Glutamatergic neuron (in vitro differentiated cells): ENCODE data around the gene ALDH3B1. TPM values are rescaled to one million over a fixed set of nuclear protein-coding genes. Genes with fewer than 3 reads are reported as not detected.

Experiments used
- DNase-seq: peaks from one replicate; pipeline ENCODE4 v3.0.0; 2022
- H3K27ac Mint-ChIP-seq: one replicate; pipeline ENCODE4 v1.8.0; 2020; ENCODE audit warnings: mild to moderate bottlenecking, mixed read lengths, inconsistent platforms; ENCODE audit not compliant: unreplicated experiment
- H3K27me3 Mint-ChIP-seq: one replicate; pipeline ENCODE4 v1.8.0; 2020; ENCODE audit warnings: mild to moderate bottlenecking, moderate library complexity, mixed read lengths, inconsistent platforms; ENCODE audit not compliant: unreplicated experiment
- H3K36me3 Mint-ChIP-seq: one replicate; pipeline ENCODE4 v1.8.0; 2020; ENCODE audit warnings: mild to moderate bottlenecking, mixed read lengths, inconsistent platforms; ENCODE audit not compliant: unreplicated experiment
- H3K4me1 Mint-ChIP-seq: one replicate; pipeline ENCODE4 v1.8.0; 2020; ENCODE audit warnings: mild to moderate bottlenecking, low read depth, mixed read lengths, inconsistent platforms; ENCODE audit not compliant: unreplicated experiment
- H3K4me3 Mint-ChIP-seq: one replicate; pipeline ENCODE4 v1.8.0; 2020; ENCODE audit warnings: mild to moderate bottlenecking, mixed read lengths, inconsistent platforms; ENCODE audit not compliant: unreplicated experiment
- H3K9me3 Mint-ChIP-seq: one replicate; pipeline ENCODE4 v1.8.0; 2020; ENCODE audit warnings: mild to moderate bottlenecking, moderate library complexity, mixed read lengths, inconsistent platforms; ENCODE audit not compliant: unreplicated experiment
- CTCF ChIP-seq: fragments of 200-600 bp; sonication (generic); IDR thresholded peaks from one replicate; pipeline ENCODE4 v1.5.0; 2021; ENCODE audit not compliant: partially characterized antibody, unreplicated experiment
- total RNA-seq: library from RNA; stranded (reverse); fragmentation: NEBNext Ultra II Directional; extraction: Animal tissue kit (Norgen Biotek cat#: 25700); gene quantifications from one replicate; pipeline ENCODE4 v1.2.1, GENCODE V29; 2021; ENCODE audit not compliant: unreplicated experiment

The ALDH3B1 gene
- total RNA-seq, 1 donor from 2014 or later = 0.22 TPM

GRCh38 chr11:68003846-68004550 is 6.1 kb upstream of the ALDH3B1 start, which contains the start of gene UNC93B1:
Gene UNC93B1 (minus strand): TSS chr11:68004097. CDS start chr11:68004043, 54 bp downstream.
- Mint-ChIP-seq H3K27ac (no peak within 1 kb of the TSS), H3K27me3 (peaks cover 14% of the 10 kb centered on the region), H3K4me1 (peaks cover 3% of the 10 kb centered on the region), H3K36me3 (no peaks in the 10 kb centered on the region), H3K9me3 (peaks cover 2% of the 10 kb centered on the region), H3K4me3 (peak within 1 kb of the TSS; percentile 84)
- no peak for TF ChIP-seq CTCF
- DNase-seq = peak; percentile 51

- DNase-seq = no peak
- Mint-ChIP-seq H3K9me3 (peaks cover 2% of the 10 kb centered on the region), H3K27me3 (peaks cover 16% of the 10 kb centered on the region), H3K27ac (no peak overlapping the region), H3K36me3 (no peaks in the 10 kb centered on the region), H3K4me1 (peaks cover 7% of the 10 kb centered on the region), H3K4me3 (peak overlapping the region; percentile 74)
- no peak for TF ChIP-seq CTCF
Measured at GRCh38 chr11:68004551-68005335, 5.4 kb upstream of the ALDH3B1 start.

GRCh38 chr11:68006606-68007166 is 3.4 kb upstream of the ALDH3B1 start:
- peaks cover 16% of the 10 kb centered on the region for H3K27me3 Mint-ChIP-seq
- DNase-seq = no peak
- peaks cover 9% of the 10 kb centered on the region for H3K4me1 Mint-ChIP-seq
- no peak for TF ChIP-seq CTCF
- H3K27ac Mint-ChIP-seq = no peak overlapping the region
- no peak overlapping the region for H3K4me3 Mint-ChIP-seq
- H3K36me3 Mint-ChIP-seq = no peaks in the 10 kb centered on the region
- peaks cover 3% of the 10 kb centered on the region for H3K9me3 Mint-ChIP-seq

DNA sequence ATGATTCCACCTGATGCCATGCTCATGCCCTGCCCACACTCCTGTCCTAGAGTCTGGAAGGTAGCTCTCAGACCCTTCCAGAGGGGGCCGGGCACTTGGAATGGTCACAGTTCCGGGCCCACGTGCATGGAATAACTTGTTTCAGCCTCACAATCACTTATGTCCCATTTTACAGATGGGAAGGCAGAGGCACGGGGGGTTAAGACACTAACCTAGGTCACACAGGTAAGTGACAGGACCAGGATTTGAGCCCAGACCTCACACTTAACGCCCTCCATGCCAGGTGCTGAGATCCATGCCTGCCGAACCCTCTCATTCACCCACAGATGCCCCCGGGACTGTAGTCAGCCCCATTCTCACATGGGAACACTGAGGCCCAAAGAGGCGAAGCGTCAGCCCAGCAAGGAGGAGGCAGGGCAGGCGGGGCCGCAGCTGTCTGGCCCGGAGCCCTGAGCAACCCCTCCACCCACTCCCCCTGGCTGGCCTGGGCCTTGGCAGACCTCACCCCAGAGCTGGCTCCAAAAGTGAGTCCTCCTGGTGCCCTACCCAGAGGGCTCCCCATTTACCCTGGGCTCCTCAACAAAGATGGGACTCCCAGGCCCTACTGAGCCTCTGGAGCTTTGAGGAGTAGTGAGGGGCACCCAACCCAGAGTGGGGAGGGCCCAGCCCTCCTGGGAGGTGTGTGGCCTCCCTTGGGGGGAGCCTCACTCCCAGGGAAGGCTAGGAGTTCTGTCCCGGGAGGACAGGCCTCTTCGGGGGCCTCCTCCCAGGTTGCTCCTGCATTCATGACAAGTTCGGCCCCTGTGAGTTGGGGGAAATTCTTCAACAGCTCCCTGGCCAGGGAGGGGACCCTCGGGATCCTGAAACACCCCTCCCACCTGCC is 2.4 kb upstream of the ALDH3B1 start:
- H3K4me1 Mint-ChIP-seq = peaks cover 6% of the 10 kb centered on the region
- H3K27me3 Mint-ChIP-seq = peaks cover 12% of the 10 kb centered on the region
- no peak overlapping the region for H3K4me3 Mint-ChIP-seq
- no peak for DNase-seq
- H3K9me3 Mint-ChIP-seq = peaks cover 2% of the 10 kb centered on the region
- no peak overlapping the region for H3K27ac Mint-ChIP-seq
- no peak for TF ChIP-seq CTCF
- H3K36me3 Mint-ChIP-seq = no peaks in the 10 kb centered on the region
